HG03432 (cell line): ENCODE data around the gene TACSTD2.
"Not testable (repeated sequence)": the region's sequence is repeated elsewhere in the genome, so short reads cannot be mapped to it uniquely, and the experiment has no call there.

Experiments used
- ATAC-seq: cut with Tn5 transposase; IDR thresholded peaks from one replicate; pipeline ENCODE4 v1.9.1; 2021; ENCODE audit warnings: mild to moderate bottlenecking, moderate library complexity; ENCODE audit not compliant: unreplicated experiment

Gene TACSTD2

GRCh38 chr1:58568271-58568860 lies 8.7 kb downstream of the TACSTD2 start:
- ATAC-seq = no peak

DNA sequence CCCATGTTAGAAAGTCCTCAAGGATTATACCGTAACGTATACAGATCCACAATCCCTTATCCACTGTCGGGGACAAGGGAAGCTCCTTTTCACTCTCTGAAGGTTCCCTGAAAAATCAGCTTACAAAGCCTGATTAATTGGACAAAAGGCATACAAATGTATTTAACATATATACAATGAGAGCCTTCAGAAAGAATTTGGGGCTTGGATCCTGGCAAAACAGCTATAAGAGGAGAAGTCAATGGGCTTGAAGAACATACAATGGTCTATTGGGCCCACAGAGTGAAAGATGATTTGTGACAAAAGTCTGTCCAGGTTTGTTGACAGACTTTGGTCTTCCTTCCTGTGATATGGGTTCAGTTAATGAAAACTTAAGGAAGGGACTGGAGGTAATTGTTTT lies 10.7 kb downstream of the TACSTD2 start:
- no peak for ATAC-seq

- not testable (repeated sequence) for ATAC-seq
Observed at GRCh38 chr1:58563715-58564114, 13.3 kb downstream of the TACSTD2 start.

- no peak for ATAC-seq
Observed at GRCh38 chr1:58561633-58562032, 15.4 kb downstream of the TACSTD2 start.

DNA sequence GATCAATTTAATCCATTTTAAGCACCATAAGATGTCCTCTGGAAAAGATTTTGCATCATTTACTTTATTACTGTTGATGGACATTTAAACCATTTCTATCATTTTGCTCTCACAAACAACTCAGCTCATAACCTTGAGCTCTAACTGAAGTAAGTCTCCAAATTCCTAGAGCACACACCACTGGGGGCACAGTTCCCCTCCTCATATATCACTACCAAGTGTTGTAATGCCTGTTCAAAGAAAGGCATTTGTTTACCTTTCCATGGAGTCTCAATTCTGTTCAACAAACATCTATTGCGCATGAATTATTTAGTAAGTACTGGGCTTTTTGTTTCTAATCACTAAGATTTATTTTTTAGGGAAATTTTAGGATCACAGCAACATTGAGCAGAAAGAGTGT lies 21.7 kb downstream of the TACSTD2 start:
- ATAC-seq = no peak

DNA sequence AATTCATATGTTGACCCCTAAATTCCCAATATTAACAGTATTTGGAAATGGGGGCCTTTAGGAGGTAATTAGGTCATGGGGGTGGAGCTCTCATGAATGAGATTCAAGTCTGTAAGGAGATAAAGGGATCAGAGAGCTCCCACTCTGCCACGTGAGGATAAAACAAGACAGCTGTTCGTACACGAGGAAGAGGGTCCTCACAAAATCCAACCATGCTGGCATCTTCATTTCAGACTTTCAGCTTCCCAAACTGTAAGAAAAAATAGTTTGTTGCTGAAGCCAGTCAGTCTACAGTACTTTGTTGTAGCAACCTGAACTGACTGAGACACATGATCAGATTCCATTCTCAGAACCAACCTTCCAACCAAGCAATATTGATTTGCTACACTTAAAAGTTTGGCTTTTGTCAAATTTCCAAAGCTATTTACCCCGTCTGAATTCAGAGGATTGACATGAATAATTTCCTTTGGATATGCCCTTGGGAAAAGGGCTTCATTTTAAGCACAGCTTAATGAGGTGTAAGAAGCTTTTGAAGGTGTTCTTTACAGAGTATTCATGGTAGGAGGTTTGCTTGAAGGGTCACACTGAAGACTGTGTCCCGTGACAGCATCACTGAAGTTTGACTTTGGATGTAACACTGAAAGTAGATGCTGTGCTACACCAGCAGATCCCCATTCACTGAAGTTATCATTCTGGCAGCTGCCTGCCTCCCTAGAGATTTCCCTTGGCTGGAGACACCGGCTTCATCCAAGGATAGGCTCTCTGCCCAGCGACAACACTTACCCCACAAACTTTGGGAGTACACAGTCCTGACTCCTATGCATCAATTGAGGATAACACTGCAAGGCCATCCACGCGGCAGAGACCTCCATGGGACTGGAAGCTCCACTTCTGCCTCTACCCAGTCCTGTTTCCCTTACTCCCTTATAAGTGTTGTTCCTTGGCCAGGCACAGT lies 25.6 kb downstream of the TACSTD2 start:
- no peak for ATAC-seq

- not testable (repeated sequence) for ATAC-seq
Observed at GRCh38 chr1:58549291-58549690, 27.8 kb downstream of the TACSTD2 start.

DNA sequence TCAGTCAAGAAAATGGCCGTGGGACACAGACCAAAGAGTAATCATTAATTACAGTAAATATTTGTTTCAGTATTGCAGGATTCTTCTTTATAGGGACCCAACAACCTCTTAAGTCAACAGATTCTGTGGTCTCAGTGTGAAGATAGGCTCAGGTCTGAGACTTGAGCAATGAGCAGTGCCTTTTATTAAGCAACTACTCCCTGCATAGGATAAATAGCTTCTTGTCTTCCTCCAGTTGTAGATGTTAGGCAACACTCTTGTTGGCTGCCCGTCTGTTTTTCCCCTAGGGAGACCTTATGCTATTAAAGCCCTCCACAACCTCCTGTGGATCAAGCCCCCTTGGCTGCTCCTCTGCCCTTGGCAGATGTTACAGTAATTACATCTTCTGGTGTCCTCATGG lies 28.7 kb downstream of the TACSTD2 start:
- no peak for ATAC-seq

DNA sequence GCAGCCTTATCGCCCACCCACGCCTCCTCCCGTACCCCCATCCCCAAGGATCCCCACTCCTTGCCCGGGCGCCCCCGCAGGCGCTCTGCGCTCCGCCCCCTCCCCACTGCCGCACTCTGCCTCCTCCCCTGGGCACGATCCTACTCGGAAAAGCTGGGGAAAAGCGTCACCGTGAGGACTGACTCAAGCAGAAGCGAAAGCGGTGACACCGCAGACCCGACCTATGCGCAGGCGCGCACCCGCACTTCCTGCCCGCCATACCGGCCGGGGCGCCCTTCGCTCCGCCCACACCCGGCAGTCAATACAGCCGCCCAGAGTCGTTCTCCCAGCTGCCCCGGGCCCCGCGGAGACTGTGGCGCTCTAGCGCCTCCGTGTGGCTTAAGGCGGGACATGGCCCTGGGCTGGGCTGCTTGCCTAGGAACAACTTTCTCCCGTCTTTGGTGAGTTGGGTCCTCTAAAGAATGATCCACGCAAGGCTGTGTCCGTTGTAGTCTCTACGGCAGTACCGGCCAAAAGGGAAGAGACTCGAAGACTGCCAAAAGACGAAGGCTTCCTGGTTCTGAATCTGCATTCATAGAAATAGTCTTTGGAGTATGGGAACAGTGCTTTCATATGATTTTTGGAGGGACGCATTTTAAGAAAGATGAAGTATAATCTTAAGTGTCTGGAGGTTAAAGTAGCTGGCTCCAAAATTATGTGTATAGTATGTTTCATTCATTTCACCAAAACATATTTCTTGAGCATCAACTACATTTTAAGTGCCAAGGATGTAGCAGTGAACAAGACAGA lies 30.3 kb downstream of the TACSTD2 start, which contains the start of gene OMA1:
Gene OMA1, minus strand, starts transcription at position 207 of the 789 bp plus-strand sequence. CDS start 7,432 bp downstream, outside the sequence.
- peak; percentile 97 for ATAC-seq

DNA sequence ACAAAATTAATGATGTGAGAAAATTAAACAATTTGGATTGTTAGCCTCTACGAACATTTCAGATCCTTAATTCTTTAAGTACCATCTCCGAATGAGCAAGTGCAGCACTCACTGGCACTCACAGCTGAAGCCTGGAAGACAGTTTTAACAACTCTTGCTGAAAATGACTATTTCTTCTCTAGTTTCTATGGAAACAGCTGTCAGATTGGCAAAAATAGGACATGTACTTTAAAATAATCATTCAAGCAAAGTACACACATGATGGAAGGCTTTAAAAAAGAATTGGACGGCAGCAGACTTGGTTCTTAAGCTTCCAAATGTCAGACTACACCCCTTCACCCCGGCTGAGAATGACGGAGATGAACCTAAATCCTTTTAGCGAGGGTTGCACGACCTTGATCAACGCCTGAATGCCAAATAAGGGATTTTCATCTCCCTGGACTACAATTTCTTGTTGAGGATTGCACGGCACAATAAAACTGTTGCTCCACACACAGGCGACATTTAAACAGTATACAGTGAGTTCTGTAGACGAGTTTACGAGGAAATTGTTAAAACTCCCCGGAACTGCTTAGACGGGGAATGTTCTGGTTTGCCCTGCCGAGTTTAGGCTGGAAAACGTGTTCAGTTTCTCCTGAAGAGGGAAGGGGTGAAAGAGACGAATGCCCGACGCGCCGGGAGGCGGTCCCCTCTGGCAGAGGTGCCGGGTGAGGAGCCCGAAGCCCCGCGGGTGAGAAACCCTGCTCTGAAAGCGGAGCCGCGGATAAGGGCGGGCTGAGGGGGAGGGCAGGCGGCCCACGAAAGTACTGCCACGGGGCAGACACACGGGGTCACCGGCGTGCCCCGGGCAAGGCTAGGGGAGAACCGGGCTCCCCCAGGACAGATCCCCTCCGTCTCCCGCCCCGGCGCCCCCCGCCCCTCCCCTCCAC lies 31.2 kb downstream of the TACSTD2 start:
- ATAC-seq = peak; percentile 67

- ATAC-seq = no peak
Observed at GRCh38 chr1:58543260-58543659, 33.8 kb downstream of the TACSTD2 start.

DNA sequence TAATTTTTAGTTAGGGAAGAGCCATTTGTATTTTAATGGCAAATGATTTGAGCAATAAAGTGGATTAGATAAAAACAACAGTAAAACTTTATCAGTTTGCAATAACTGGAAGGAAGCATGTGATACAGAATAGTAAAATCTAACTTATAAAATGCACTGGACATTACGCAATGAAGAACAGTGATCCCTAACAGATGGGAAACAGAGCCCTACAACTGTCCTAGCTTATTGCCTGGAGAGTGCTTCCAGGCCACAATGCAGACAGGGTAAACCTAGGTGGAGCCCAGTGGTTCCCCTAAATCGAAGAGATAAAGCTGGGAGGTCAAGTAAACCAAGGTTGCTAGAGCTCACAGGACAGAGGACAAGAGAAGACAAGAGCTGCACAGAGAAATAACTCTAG lies 37.5 kb downstream of the TACSTD2 start:
- ATAC-seq = no peak

GRCh38 chr1:58538821-58539220 lies 38.2 kb downstream of the TACSTD2 start:
- no peak for ATAC-seq

- not testable (repeated sequence) for ATAC-seq
Observed at GRCh38 chr1:58531842-58532241, 45.2 kb downstream of the TACSTD2 start.

GRCh38 chr1:58529284-58529683 lies 47.8 kb downstream of the TACSTD2 start:
- ATAC-seq = no peak

DNA sequence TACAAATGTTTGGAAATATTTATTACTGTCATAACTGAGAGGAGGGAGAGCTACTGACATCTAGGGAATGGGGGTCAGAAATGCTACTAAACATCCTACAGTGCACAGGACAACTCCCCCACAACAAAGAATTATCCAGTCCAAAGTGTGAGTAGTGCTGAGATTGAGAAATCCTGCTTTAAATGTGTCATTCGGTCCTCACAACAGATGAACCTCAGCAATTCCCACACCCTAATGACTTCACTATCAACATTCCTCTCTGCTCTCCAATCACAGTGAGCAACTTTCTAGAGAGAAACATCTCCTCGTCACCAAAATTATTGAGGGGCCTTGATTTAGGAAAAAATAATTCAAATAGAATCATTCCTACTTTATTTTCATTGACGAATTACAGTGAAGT lies 48.5 kb downstream of the TACSTD2 start:
- ATAC-seq = no peak
